Neural cell (in vitro differentiated cells): Measurements from ENCODE around the gene GTF2B.

Experiments
- CTCF ChIP-seq: fragments of 450-650 bp; IDR thresholded peaks from 2 replicates; pipeline ENCODE4 v1.5.1; 2014; ENCODE audit warnings: antibody characterized with exemption, mild to moderate bottlenecking, moderate library complexity; ENCODE audit not compliant: poor library complexity, severe bottlenecking
- EP300 ChIP-seq: fragments of 450-650 bp; conservative IDR thresholded peaks from 2 replicates; pipeline ENCODE4 v1.6.1; 2014; ENCODE audit warnings: antibody characterized with exemption, mild to moderate bottlenecking, moderate library complexity; ENCODE audit not compliant: poor library complexity, severe bottlenecking
- EZH2 ChIP-seq: fragments of 200-600, 300-800 bp; shearing (Covaris generic), sonication (generic); IDR thresholded peaks from 2 replicates; pipeline ENCODE4 v1.6.1; 2014; ENCODE audit warnings: antibody characterized with exemption, low read length, borderline replicate concordance, mild to moderate bottlenecking; ENCODE audit not compliant: insufficient read depth, poor library complexity, severe bottlenecking
- MXI1 ChIP-seq: fragments of 450-650 bp; conservative IDR thresholded peaks from 2 replicates; pipeline ENCODE4 v1.6.1; 2014; ENCODE audit warnings: antibody characterized with exemption, mild to moderate bottlenecking; ENCODE audit not compliant: poor library complexity, severe bottlenecking
- POLR2AphosphoS5 ChIP-seq: IDR thresholded peaks from 2 replicates; pipeline ENCODE4 v1.6.1; 2012
- TAF1 ChIP-seq: IDR thresholded peaks from 2 replicates; pipeline ENCODE4 v1.6.1; 2012; ENCODE audit warnings: low read depth
- TF ChIP-seq, protein P1 (sequence below): IDR thresholded peaks from 2 replicates; pipeline ENCODE4 v1.6.1; 2012; ENCODE audit warnings: borderline replicate concordance

GRCh38 chr1:88802950-88803349 lies 88.4 kb downstream of the GTF2B start:
- TF ChIP-seq, protein P1, sequence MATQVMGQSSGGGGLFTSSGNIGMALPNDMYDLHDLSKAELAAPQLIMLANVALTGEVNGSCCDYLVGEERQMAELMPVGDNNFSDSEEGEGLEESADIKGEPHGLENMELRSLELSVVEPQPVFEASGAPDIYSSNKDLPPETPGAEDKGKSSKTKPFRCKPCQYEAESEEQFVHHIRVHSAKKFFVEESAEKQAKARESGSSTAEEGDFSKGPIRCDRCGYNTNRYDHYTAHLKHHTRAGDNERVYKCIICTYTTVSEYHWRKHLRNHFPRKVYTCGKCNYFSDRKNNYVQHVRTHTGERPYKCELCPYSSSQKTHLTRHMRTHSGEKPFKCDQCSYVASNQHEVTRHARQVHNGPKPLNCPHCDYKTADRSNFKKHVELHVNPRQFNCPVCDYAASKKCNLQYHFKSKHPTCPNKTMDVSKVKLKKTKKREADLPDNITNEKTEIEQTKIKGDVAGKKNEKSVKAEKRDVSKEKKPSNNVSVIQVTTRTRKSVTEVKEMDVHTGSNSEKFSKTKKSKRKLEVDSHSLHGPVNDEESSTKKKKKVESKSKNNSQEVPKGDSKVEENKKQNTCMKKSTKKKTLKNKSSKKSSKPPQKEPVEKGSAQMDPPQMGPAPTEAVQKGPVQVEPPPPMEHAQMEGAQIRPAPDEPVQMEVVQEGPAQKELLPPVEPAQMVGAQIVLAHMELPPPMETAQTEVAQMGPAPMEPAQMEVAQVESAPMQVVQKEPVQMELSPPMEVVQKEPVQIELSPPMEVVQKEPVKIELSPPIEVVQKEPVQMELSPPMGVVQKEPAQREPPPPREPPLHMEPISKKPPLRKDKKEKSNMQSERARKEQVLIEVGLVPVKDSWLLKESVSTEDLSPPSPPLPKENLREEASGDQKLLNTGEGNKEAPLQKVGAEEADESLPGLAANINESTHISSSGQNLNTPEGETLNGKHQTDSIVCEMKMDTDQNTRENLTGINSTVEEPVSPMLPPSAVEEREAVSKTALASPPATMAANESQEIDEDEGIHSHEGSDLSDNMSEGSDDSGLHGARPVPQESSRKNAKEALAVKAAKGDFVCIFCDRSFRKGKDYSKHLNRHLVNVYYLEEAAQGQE: no peak
- TF ChIP-seq CTCF (no peak), EP300 (no peak), POLR2AphosphoS5 (no peak), EZH2 (no peak), TAF1 (no peak), MXI1 (no peak)
